Fibroblast of skin of left biceps (primary cell): ENCODE data around the gene PTGFRN.

Source experiments
- DNase-seq, 2 experiments: peaks; one replicate each; pipeline ENCODE4 v3.0.0-alpha.2; 2013; ENCODE audit warnings: low read depth in 2 of 2

The PTGFRN gene

DNA sequence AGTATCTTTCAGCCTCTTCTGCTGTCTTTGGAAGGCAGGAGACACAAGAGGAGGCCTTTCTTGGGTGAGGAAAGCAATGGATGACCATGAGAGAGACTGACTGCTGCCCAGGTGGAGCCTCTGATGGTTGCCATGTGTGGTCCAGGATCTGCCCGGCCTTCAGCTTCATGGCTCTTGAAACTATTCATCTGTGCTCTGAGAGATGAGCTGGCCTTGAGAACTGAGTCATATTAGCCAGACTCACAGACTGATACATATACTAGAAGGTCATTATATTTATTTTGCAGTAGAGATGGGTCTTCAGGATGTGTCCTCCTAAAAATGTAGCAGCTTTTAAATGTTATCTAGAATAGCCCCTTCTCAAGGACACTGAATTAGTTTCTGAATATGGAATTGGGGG is 33.7 kb downstream of the PTGFRN start:
- no peak for DNase-seq

DNA sequence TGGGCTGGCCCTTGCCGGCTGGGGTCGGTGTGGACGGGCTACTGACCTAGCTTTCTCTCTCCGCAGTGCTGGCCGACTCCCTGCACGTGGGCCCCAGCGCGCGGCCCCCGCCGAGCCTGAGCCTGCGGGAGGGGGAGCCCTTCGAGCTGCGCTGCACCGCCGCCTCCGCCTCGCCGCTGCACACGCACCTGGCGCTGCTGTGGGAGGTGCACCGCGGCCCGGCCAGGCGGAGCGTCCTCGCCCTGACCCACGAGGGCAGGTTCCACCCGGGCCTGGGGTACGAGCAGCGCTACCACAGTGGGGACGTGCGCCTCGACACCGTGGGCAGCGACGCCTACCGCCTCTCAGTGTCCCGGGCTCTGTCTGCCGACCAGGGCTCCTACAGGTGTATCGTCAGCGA is 34.9 kb downstream of the PTGFRN start:
- no peak for DNase-seq

DNA sequence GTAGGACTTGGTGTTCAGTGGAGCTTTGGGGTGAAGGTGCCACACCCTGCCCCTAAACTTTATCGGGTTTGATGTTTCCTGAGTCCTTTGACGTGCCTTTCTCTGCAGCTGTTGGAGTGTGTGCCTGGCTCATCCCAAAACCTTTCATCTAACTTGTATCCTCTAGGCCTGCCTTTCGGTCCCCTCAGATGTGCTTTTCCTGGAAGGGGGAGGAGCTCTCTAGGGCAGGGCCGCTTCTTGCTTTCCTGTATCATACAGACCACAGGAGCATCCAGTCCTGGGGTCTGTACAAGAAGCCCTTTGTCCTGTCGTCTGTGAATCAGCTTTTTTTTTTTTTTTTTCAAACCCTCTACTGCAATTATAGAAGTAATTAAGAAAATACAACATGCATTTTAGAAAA is 35.7 kb downstream of the PTGFRN start:
- no peak for DNase-seq

DNA sequence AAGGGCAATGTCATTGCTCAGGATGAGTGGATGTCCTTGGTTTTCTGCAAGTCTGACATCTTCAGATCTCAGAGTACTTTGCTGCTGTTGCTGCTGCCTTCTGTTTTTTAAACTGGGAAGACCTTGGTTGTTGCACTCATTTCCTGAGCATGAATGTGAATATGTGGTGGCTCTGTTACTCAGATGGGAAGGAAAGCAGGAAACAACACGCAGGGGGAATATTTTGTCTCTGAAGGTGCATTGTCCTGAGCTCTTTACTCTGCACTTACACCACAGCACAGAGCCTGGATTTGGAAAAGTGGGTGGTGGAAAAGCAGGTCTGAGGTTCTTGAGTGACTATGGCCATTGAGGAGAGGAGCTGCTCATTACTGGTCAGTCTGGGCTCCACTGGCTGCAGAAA is 36.3 kb downstream of the PTGFRN start:
- no peak for DNase-seq

DNA sequence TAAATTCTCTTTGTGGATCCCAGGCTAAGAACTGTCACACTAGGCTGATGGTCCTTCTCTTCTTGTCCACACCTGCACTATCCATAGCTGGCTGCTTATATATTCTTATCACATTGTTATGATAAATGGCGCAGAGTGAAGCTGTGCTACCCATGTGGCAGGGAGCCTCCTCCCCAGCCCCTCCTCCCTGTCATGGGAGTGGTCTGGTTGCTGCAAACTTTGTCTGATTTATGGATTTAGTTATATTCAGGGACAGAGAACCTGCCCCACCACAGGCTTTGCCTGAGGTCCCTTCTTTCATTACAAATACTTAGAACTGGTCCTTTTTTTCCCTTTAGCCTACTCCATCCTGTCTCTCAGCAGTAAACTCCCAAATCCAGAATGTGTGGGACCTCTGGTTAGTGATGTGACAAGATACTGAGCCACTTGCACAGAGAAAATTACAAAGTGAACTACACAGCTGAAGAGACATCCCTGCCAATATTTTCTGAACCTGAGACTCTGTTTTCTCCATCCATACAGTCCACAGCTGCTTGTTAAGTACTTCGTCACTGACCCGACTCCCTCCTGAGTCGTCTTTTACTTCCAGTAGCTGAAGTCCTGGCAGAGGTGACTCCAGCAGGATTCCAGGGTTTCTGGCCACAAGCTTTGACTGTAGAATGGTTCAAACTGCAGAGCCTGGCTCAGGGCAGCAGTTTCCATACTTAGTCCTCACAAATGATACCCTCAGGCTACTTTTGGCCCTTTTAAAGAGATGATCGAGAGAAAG is 37.6 kb downstream of the PTGFRN start:
- no peak for DNase-seq

DNA sequence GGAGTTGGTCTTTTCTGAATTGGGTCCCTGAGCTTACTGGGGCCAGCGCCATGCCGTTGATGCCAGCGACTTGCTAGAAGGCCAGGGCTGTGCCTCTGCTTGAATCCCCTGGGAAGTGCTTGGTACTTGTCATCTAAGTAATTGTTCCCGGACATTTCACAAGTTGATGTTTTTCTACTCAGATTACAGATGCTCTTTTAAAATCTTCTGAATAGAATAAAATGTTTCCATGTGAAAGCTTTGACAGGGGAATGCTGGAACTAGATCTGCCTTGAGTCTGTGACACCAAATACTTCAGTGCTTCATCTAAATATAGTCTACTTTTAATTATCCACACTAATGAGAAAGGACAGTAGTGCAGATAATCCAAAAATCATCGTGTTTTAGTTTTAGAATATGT is 38.3 kb downstream of the PTGFRN start:
- no peak for DNase-seq

DNA sequence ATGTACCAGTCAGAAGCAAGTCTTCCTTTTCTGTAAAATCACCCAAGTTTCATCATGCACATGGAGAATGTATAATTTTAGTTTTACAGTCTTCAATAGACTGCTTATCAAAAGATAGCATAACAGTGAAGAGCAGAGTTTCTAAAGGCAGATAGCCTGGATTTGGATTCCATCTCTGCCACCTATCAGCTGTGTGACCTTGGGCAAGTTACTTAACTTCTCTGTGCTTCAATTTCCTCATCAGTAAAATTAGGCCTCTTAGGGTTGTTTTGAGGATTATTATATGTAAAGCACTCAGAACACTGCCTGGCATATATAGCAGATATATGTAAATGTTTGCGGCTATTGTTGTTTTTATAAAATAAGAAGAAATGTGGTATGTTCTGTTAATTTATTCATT is 38.9 kb downstream of the PTGFRN start:
- no peak for DNase-seq

DNA sequence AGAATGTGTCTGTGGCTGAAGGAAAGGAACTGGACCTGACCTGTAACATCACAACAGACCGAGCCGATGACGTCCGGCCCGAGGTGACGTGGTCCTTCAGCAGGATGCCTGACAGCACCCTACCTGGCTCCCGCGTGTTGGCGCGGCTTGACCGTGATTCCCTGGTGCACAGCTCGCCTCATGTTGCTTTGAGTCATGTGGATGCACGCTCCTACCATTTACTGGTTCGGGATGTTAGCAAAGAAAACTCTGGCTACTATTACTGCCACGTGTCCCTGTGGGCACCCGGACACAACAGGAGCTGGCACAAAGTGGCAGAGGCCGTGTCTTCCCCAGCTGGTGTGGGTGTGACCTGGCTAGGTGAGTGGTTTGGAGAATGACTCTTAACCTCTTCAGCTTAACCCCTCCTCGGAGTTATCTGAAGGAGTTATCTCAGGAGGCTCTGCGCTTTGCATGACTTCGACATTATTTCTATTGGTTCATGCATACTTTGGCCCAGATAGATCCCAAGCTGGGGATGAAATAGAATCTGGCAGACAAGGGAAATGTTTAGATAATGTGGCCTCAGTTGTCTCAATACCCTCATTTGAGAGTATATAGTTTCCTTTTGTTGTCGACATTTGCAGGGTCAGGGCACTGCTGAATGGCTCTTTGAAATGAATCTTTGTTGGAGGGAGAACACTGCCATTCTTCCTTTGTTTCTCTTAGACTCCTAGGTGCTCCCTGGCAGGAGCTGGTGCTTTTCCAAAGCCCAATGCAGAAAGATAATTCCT is 39.7 kb downstream of the PTGFRN start:
- DNase-seq = no peak

DNA sequence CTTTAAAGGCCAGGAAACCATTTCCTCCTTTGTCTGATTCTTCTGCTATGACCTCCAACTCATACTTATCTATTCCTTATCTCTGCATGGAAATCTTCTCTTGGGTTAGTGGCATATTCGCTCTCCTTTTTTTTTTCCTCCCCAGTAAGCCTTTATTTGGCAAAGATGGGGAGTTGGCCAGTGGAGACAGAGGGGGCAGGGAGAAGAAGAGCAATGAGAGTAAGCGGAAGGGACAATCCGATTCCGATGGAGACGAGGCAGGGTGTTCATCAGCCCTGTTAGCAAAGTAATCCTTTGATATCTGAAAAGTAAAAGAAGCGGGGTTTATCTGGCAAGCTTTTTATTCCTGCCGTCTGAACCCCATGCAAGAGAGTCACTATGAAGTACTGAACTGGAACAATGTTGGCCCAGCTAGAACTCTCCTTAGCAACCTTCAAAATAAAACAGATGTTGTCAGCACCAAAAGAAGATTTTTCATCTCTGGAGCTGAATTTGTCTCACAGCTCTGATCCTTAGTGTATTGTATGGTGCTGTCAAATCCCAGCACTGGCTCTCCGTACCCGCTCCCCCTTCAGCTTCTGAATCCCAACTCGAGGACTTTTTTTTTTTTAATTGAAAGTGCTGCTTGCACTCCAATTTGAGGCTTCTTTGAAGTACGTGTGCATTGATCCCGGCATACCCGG is 40.9 kb downstream of the PTGFRN start:
- no peak for DNase-seq

DNA sequence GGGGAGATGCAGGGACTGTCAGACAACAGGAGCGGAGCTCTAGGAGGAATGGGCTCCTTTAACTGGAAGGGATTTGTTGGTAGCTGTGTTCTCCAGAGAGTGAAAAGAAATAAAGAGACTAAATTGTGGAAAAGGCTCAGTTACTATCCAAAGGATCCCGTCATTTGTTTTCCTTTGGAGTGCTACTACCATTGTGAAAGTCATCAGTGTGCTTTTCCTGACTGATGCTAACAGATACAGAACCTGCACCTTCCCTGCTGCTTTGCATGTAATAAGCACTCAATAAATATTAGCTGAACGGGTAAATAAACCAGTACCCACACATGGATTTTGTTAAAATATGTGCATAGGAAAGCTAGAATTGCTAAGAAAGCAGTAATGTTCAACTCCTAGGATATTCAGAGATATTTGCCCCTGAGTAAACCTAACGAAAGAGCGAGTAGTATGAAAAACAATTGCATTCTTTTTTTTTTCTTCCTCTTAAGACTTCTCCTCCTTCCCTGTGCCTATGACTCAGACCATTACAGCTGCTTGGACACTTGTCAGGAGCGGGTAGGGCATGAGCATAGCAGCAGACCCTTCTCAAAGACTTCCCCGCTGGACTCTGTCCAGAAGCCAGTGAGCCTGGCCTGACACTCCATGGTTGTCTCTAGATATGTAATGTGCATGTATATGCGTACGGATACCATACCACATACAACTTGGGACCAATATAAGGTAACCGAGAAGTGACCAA is 41.7 kb downstream of the PTGFRN start:
- peak in 1 of 2 experiments; percentile 15 for DNase-seq

DNA sequence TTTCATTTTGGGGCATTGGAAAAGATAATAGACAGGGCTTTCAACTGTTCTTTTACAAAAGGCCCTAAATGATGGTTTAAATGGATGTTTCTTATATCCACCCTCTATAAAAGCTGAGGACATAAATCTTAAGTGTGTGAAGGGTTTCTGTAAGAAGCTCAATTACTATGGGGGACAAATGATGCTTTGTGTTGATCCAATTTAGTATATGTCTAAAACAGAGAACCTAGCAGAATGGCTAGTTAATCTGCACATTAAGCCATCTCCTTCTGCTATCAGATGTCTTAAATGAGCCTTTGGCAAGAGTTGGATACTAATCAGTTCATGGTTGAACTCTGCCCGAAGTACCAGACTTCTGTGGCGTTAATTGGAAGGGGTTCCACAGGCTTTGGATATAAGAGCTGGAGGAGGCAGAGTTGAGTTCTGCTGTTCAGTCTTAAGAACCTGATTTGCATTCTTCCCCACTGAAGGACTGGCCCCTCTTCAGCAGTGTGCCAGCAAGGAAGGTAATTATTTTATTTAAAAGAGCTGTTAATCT is 43.1 kb downstream of the PTGFRN start:
- no peak for DNase-seq

DNA sequence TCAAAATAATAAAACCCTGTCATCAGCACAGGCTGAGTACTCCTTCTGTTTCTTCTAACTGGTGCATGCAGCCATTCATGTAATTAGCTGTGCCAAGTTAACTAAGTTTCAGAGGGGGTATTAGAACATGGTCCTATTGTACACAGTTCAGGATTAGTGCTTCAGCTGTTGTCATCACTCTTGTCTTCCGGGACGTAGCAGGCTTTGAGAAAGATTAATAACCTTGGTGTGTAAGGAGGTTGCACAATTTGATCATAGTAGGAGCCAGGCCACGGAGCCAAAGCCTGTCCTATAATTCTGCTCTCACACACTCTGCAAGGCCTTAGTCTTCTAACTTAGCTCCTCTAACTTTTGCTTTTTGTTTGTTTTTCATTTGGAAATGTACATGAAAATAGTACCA is 44.7 kb downstream of the PTGFRN start:
- DNase-seq = no peak

DNA sequence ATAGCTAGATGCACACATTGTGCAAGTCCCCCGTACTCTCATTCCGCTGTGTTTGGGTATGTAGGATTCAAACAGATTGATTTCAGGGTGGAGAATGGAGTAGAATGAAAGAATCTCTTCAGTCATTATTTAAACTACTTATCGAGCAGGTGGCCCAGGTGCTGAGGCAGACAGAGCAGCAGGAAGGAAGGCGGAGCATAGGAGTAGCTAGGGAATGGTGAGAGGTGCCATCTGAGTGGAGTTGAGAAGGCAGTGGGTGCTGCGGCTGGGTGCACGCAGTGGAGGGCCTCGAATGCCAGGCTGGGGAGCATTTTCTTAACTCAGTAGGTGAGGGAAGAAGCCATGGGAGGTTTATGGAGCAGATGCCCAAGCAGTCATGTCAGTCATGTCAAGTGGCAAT is 46.7 kb downstream of the PTGFRN start:
- no peak for DNase-seq

DNA sequence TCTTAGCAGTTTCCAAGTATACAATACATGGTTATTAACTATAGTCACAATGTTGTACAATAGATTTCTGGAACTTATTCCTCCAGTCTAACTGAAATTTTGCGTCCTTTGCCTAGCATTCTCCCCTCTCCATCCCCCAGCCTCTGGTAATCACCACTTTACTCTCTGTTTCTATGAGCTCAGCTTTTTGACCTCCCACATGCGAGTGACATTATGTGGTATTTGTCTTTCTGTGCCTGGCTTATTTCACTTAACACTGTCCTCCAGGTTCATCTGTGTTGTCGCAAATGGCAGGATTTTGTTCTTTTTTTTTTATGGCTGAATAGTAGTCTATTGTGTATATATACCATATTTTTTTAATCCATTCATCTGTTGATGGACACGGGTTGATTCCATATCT is 47.9 kb downstream of the PTGFRN start:
- no peak for DNase-seq

DNA sequence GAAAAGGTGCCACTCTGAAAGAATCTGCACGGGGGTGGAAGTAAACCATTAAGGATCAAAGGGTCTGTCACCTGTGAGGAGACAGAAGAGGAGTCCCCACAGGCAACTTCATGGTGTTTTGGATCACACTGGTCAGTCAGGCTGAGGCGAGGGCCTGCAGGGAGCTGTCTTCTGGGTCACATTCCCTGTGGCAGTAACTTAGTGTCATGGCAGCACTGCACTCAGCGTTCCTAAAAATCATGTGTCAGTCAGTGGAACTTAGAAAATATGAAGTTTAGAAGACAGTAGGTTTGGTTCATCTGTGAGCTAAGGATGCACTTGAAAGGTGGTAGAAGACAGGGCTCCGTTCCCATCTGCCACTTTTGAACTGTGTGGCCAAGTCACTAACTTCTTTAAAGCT is 48.4 kb downstream of the PTGFRN start:
- no peak for DNase-seq

DNA sequence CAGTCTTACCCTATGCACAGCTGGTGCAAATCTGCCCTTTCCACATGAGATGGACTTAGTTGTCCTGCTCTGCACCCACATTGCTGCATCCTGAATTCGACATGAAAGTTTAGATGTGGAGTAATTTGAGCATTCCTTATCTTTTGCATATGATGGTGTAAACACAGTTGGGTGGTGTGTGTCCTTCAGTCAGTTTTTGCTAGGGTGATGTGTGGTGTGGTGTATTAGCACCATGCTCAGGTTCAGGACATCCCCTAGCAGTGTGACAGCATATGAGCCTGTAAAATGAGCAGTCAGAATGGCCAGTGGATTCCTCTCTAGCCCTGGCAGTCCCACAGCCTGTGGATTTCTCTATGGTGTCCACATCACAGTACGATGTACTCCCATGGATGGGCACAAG is 49.3 kb downstream of the PTGFRN start:
- no peak for DNase-seq

DNA sequence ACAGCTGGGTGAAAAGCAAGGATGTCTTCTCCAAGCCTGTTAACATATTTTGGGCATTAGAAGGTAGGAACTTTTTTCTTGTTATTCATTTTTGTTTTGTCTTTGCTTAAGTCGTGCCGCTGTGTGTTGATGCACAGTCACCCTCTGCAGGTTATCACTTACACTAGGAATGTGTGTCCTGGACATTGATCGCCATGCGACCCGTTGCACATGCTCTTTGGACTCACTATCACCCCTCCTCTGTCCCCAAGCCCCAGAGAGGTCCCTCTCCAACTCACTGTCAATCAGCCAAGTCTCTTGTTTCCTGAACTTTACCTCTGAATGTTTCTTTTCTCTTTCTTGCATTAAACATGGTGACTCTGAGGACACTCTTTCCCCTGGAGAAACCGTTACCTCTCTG is 51.9 kb downstream of the PTGFRN start:
- DNase-seq = no peak

DNA sequence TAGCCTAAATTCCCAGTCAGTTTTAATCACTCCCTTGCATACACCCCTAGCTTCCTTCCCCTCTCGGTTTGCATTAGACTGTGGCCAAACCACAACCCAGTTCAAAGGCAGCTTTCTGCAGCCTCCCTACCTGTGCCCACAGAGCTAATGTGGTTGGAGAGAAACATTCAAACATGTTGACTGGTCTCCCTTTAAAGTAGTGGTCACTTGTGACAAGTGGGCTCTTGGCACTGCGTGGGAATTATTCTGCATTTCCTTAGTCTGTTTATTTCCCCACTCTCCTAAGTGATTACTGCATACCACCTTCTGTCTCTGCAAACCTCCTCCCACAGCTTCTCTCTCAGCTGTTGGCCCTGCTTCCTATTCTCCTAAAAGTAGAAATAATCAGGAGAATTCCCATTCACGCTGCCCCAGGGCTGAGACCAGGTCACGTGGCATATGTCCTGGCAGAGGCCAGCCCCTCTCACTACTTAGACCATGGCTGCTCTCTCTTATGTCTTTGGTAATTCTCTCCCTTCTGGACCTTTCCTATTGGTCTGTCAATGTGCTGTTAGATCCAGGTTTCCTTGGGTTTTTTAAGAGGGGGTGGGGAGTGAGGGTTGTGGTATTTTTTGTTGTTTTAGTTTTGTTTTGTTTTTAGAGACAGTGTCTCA is 53.4 kb downstream of the PTGFRN start:
- DNase-seq = no peak

DNA sequence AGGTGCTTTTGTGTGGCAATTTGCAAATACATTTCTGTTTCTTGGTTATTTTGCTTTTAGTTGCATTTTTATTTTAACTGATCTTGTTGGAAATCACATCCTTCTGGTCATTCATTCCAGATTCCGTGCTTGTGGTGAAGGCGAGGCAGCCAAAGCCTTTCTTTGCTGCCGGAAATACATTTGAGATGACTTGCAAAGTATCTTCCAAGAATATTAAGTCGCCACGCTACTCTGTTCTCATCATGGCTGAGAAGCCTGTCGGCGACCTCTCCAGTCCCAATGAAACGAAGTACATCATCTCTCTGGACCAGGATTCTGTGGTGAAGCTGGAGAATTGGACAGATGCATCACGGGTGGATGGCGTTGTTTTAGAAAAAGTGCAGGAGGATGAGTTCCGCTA is 57.1 kb downstream of the PTGFRN start:
- no peak for DNase-seq

DNA sequence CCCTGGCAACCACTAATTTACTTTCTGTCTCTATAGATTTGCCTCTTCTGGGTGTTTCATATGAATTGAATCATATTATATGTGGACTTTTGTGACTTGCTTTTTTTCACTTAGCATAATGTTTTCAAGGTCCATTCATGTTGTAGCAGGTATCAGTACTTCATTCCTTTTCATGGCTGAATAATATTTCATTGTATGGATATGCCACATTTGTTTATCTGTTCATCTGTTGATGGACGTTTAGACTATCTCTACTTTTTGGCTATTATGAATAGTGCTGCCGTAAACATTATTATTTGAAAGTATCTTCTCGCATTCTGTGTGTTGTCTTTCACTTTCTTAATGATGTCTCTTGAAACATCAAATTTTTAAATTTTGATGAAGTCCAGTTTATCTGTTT is 59.0 kb downstream of the PTGFRN start:
- DNase-seq = no peak

DNA sequence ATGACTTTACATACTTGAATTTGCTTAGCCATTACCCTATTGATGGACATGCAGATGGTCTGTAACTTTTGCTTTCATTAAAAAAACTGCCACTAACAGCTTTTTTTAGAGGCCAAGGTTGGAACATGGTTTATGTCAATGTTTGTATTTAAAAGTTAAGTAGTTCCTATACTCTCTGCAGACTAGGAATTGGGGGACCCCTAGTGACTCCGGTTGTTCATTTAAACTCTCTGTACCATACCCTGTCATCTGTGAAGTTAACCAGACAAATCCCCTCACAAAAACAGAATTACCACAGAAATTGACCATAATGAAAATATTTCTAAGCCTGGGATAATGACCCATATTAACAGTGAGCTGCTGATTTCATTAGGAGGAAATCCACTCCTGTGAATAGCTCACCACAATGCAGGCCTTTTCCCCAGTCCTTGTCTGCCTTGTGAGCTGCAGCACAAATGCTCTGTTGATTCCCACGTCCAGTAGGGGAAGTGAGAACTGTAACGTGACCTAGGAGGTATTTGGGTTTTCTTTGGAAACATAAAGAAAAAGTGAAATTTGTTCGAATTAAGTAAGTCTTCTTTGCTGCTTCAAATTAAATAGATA is 61.6 kb downstream of the PTGFRN start:
- DNase-seq = no peak
